Chondrocyte (in vitro differentiated cells): Measurements from ENCODE around the gene GGT5. TPM values are rescaled to one million over a fixed set of nuclear protein-coding genes. Genes with fewer than 3 reads are reported as not detected.
A peak's percentile ranks its signal among the peaks of the same experiment; 100 is the strongest.

ENCODE experiments used
- DNase-seq: peaks from one replicate; pipeline ENCODE4 v3.0.0; 2021; ENCODE audit warnings: mixed read lengths, low spot score
- H3K27ac Mint-ChIP-seq: one replicate; pipeline ENCODE4 v1.8.0; 2021; ENCODE audit warnings: mild to moderate bottlenecking, moderate library complexity, mixed read lengths; ENCODE audit not compliant: unreplicated experiment
- H3K27me3 Mint-ChIP-seq: 2 replicates; pipeline ENCODE4 v1.8.0; 2021; ENCODE audit warnings: low read depth, mixed read lengths
- H3K36me3 Mint-ChIP-seq: 2 replicates; pipeline ENCODE4 v1.8.0; 2021; ENCODE audit warnings: low read depth, mixed read lengths
- H3K4me1 Mint-ChIP-seq: 2 replicates; pipeline ENCODE4 v1.8.0; 2021; ENCODE audit warnings: low read depth, mild to moderate bottlenecking, mixed read lengths
- H3K4me3 Mint-ChIP-seq: one replicate; pipeline ENCODE4 v1.8.0; 2021; ENCODE audit warnings: mild to moderate bottlenecking, moderate library complexity, mixed read lengths; ENCODE audit not compliant: unreplicated experiment
- H3K9me3 Mint-ChIP-seq: 2 replicates; pipeline ENCODE4 v1.8.0; 2021; ENCODE audit warnings: low read depth, mixed read lengths
- CTCF ChIP-seq: fragments of 200-600 bp; sonication (generic); IDR thresholded peaks from 2 replicates; pipeline ENCODE4 v1.5.0; 2021; ENCODE audit warnings: antibody characterized with exemption, mild to moderate bottlenecking, moderate library complexity
- total RNA-seq: library from RNA; stranded (reverse); gene quantifications from 3 replicates; pipeline ENCODE4 v1.2.1, GENCODE V29; 2021

GGT5 gene
- total RNA-seq, 1 donor from 2014 or later = 37.5 TPM

GRCh38 chr22:24191893-24192292 lies 53.0 kb downstream of the GGT5 start:
- H3K36me3 Mint-ChIP-seq = no peaks in the 10 kb centered on the region
- no peaks in the 10 kb centered on the region for H3K27me3 Mint-ChIP-seq
- no peak overlapping the region for H3K27ac Mint-ChIP-seq
- no peak for TF ChIP-seq CTCF
- no peak for DNase-seq
- H3K4me1 Mint-ChIP-seq = peaks cover 7% of the 10 kb centered on the region
- H3K4me3 Mint-ChIP-seq = no peak overlapping the region
- no peaks in the 10 kb centered on the region for H3K9me3 Mint-ChIP-seq

- Mint-ChIP-seq H3K36me3 (no peaks in the 10 kb centered on the region), H3K9me3 (no peaks in the 10 kb centered on the region), H3K4me3 (no peak overlapping the region), H3K4me1 (peaks cover 7% of the 10 kb centered on the region), H3K27me3 (no peaks in the 10 kb centered on the region), H3K27ac (no peak overlapping the region)
- DNase-seq = peak; percentile 72
- TF ChIP-seq CTCF = no peak
Measured at GRCh38 chr22:24191381-24191841, 53.5 kb downstream of the GGT5 start.

GRCh38 chr22:24190596-24191208 lies 54.2 kb downstream of the GGT5 start:
- Mint-ChIP-seq H3K27ac (no peak overlapping the region), H3K9me3 (no peaks in the 10 kb centered on the region), H3K4me1 (peaks cover 7% of the 10 kb centered on the region), H3K27me3 (no peaks in the 10 kb centered on the region), H3K4me3 (no peak overlapping the region), H3K36me3 (no peaks in the 10 kb centered on the region)
- peak; percentile 65 for DNase-seq
- no peak for TF ChIP-seq CTCF

GRCh38 chr22:24190159-24190540 lies 54.7 kb downstream of the GGT5 start:
- Mint-ChIP-seq H3K27ac (peak overlapping the region; percentile 8), H3K27me3 (no peaks in the 10 kb centered on the region), H3K36me3 (no peaks in the 10 kb centered on the region), H3K4me3 (no peak overlapping the region), H3K9me3 (no peaks in the 10 kb centered on the region), H3K4me1 (peaks cover 7% of the 10 kb centered on the region)
- TF ChIP-seq CTCF = no peak
- DNase-seq = peak; percentile 77

- Mint-ChIP-seq H3K4me1 (peaks cover 7% of the 10 kb centered on the region), H3K4me3 (no peak overlapping the region), H3K36me3 (no peaks in the 10 kb centered on the region), H3K27me3 (no peaks in the 10 kb centered on the region), H3K9me3 (no peaks in the 10 kb centered on the region), H3K27ac (no peak overlapping the region)
- DNase-seq = peak; percentile 88
- TF ChIP-seq CTCF = peak; percentile 95
Measured at GRCh38 chr22:24189249-24190158, 55.4 kb downstream of the GGT5 start.
